WERI-Rb-1 (cell line): Measurements from ENCODE around the gene PITPNM1.
"Not testable (repeated sequence)": the region's sequence is repeated elsewhere in the genome, so short reads cannot be mapped to it uniquely, and the experiment has no call there.

Source experiments
- DNase-seq: peaks from one replicate; pipeline ENCODE4 v3.0.0-alpha.2; 2020
- H3K27ac ChIP-seq: fragments of 250-450 bp; sonication (Bioruptor Pico); 2 replicates; pipeline ENCODE4 v1.5.1; 2020; ENCODE audit warnings: mild to moderate bottlenecking, moderate library complexity
- H3K27me3 ChIP-seq: fragments of 250-450 bp; sonication (Bioruptor Pico); 2 replicates; pipeline ENCODE4 v1.5.1; 2021; ENCODE audit warnings: mild to moderate bottlenecking, low read depth, moderate library complexity; ENCODE audit not compliant: insufficient read depth, severe bottlenecking
- H3K36me3 ChIP-seq: fragments of 250-450 bp; sonication (Bioruptor Pico); 2 replicates; pipeline ENCODE4 v1.5.1; 2020; ENCODE audit warnings: mild to moderate bottlenecking, moderate library complexity
- H3K4me3 ChIP-seq: 2 replicates; pipeline ENCODE4 v1.5.1; 2011; ENCODE audit warnings: low read depth, mild to moderate bottlenecking, control low read depth, low read length
- H3K9me3 ChIP-seq: fragments of 250-450 bp; sonication (Bioruptor Pico); 2 replicates; pipeline ENCODE4 v1.5.1; 2021; ENCODE audit warnings: mild to moderate bottlenecking, moderate library complexity; ENCODE audit not compliant: severe bottlenecking
- TF ChIP-seq, protein P1 (sequence below): IDR thresholded peaks from 2 replicates; pipeline ENCODE4 v1.5.1; 2011; ENCODE audit warnings: low read depth, mild to moderate bottlenecking, control low read depth, inconsistent platforms, low read length

PITPNM1 gene

DNA sequence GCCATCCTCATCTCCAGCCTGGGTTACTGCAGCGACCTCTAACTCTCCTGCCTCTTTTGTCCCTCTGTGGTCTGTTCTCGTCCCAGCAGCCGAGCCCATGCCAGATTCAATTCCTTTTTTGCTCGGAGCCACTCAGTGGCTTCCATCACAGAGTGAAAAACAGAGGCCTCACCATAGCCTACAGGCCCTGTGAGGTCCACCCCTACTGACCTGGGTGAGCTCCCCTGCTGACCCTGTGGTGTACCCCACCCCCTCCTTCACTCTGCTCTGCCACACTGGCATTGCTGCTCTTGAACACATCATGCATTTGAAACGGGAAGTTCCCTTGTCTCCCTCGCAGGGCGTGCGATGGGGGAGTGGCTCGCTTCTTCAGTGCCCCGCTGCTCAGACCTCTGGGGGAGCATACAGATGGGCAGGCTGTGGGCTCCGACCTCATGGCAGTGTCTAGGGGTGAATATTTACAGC, 20.3 kb downstream of the PITPNM1 start:
- Histone ChIP-seq H3K36me3 (peaks cover 32% of the 10 kb centered on the region), H3K27ac (no peak overlapping the region), H3K4me3 (no peak overlapping the region), H3K9me3 (peaks cover 5% of the 10 kb centered on the region), H3K27me3 (no peaks in the 10 kb centered on the region)
- TF ChIP-seq, protein P1, sequence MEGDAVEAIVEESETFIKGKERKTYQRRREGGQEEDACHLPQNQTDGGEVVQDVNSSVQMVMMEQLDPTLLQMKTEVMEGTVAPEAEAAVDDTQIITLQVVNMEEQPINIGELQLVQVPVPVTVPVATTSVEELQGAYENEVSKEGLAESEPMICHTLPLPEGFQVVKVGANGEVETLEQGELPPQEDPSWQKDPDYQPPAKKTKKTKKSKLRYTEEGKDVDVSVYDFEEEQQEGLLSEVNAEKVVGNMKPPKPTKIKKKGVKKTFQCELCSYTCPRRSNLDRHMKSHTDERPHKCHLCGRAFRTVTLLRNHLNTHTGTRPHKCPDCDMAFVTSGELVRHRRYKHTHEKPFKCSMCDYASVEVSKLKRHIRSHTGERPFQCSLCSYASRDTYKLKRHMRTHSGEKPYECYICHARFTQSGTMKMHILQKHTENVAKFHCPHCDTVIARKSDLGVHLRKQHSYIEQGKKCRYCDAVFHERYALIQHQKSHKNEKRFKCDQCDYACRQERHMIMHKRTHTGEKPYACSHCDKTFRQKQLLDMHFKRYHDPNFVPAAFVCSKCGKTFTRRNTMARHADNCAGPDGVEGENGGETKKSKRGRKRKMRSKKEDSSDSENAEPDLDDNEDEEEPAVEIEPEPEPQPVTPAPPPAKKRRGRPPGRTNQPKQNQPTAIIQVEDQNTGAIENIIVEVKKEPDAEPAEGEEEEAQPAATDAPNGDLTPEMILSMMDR: no peak
- DNase-seq: no peak

DNA sequence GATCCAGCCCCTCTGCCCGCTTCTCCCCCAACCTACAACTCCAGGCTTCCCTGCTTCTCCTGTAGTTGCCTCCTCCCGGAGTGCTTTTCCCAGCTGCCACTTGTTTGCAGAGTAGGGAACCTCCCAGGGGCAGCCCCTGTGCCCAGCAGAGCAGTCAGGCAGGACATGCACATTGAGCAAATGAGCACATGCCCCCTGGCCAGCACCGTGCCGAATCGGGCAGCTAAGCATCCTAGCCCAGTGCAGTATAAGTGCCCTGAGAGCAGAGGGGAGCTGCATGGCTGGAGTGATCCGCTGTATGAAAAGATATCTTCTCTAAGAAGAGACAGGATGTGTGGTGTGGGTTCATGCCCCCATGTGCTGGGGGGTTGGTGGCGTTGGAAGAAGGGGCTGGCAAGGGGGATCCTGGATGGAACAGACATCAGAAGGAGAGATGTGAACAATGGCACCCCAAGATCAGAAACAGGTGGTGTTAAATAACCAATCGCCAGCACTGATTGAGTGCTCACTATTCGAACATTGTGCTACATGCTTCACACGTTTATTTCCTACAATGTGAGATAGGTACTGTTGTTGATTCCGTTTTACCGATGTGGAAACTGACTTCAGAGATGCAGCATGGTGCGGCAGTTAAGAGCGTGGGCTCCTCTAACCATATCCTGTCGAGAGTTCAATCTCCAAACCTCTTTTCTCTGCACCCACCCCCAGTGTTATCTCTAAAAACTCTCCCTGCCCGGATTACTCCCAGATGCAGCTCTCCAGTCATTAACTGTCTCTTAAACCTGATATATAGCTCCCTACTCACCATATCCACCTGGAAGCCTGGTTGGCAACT, 21.1 kb downstream of the PITPNM1 start:
- Histone ChIP-seq H3K9me3 (peaks cover 5% of the 10 kb centered on the region), H3K27ac (peak overlapping the region; percentile 85; the same call in 1 of the 2 replicates), H3K36me3 (peaks cover 23% of the 10 kb centered on the region), H3K27me3 (no peaks in the 10 kb centered on the region), H3K4me3 (peak overlapping the region; percentile 74; the same call in 1 of the 2 replicates)
- TF ChIP-seq, protein P1: no peak
- no peak for DNase-seq

DNA sequence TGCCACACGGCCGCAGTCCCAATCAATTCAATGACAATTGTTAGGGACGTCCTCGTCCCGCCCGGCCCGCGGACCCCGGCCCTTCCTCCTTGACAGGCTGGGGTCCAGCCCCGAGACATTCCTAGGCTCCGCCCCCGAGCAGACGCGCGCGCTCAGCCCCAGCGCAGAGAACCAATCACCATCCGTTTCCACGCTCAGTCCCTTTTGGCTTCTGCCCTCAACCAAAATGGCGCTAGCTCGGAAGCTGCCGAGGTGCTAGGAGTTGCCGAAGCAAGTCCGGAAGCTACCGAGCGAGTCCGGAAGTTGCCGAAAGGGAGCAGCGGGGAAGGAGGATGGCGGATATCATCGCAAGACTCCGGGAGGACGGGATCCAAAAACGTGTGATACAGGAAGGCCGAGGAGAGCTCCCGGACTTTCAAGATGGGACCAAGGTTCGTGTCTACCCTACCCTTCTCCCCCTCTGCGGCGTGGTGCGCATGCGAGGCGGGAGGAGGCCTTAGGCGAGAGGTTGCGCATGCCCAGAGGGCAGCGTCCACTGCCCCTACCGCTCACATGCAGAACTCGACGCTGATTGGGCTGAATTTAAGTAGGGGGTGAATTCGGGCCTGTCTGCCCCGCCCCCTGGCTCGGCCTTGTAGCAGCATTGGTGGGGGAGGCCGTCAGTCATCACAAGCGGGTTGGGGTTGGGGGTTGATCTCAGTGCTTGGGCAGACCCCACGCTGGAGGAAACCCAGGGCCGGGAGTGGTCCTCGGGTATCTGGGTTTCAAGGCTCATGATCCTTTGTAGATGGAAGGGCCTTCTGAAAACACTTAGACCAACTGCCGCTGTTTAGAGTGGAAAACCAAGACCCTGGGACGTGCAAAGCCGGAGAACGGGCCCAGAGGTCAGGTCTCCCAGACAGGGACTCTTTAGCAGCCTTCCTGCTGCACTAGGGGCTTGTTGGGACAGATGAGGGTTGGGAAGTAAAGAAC, 22.1 kb downstream of the PITPNM1 start, which contains the start of gene AIP:
TSS of gene AIP (plus strand) at position 200 of the 972 bp plus-strand sequence. CDS start at position 333, 133 bp downstream.
- Histone ChIP-seq H3K27ac (peak within 1 kb of the TSS; percentile 85), H3K9me3 (peaks cover 5% of the 10 kb centered on the region), H3K4me3 (peak within 1 kb of the TSS; percentile 74), H3K27me3 (no peaks in the 10 kb centered on the region), H3K36me3 (peaks cover 20% of the 10 kb centered on the region)
- peak; percentile 98 for DNase-seq
- TF ChIP-seq, protein P1: 0 out of 2 replicates have a peak, but pooled peaks have one; percentile 10

DNA sequence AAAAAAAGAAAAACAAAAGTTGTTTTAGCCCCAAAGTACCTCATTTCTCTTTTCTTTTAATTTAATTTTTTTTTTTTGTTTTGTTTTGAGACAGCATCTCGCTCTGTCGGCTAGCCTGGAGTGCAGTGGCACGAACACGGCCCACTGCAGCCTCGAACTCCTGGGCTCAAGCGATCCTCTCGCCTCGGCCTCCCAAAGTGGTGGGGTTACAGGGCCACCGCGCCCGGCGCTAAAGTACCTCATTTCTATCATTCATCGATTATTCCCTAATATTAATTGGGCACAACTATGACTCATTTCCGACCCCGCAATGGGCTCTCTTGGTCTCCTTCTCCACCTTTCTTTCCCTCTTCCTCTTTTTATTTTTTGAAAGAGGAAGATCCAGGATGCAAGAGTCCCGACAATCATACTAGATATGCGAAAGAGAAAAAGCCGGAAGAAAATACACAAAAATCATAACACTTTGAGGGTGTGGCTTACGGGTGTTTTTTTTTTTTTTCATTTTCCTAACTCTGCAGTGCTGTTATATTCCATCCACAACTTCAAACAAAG, 22.8 kb downstream of the PITPNM1 start:
- TF ChIP-seq, protein P1: no peak
- no peak for DNase-seq
- H3K27me3 ChIP-seq: no peaks in the 10 kb centered on the region
- peaks cover 13% of the 10 kb centered on the region for H3K36me3 ChIP-seq
- peak overlapping the region; percentile 74 for H3K4me3 ChIP-seq
- H3K27ac ChIP-seq: peak overlapping the region; percentile 85
- peaks cover 5% of the 10 kb centered on the region for H3K9me3 ChIP-seq

DNA sequence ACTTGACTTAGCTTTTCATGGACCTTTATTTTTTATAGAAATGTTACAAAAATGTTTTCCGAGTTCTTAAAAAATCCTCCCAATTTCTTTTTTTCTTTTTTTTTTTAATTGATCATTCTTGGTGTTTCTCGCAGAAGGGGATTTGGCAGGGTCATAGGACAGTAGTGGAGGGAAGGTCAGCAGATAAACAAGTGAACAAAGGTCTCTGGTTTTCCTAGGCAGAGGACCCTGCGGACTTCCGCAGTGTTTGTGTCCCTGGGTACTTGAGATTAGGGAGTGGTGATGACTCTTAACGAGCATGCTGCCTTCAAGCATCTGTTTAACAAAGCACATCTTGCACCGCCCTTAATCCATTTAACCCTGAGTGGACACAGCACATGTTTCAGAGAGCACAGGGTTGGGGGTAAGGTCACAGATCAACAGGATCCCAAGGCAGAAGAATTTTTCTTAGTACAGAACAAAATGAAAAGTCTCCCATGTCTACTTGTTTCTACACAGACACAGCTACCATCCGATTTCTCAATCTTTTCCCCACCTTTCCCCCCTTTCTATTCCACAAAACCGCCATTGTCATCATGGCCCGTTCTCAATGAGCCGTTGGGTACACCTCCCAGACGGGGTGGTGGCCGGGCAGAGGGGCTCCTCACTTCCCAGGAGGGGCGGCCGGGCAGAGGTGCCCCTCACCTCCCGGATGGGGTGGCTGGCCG, 27.7 kb downstream of the PITPNM1 start:
- H3K27me3 ChIP-seq, H3K4me3 ChIP-seq, H3K9me3 ChIP-seq, H3K36me3 ChIP-seq, DNase-seq: not testable (repeated sequence)
- peak overlapping the region; percentile 53 for H3K27ac ChIP-seq

DNA sequence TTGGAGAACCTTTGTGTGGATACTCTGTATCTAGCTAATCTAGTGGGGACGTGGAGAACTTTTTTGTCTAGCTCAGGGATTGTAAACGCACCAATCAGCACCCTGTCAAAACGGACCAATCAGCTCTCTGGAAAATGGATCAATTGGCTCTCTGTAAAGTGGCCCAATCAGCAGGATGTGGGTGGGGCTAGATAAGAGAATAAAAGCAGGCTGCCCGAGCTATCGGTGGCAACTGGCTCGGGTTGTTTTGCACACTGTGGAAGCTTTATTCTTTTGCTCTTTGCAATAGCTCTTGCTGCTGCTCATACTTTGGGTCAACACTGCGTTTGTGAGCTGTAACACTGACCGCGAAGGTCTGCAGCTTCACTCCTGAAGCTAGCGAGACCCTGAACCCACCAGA, 28.5 kb downstream of the PITPNM1 start:
- not testable (repeated sequence) for DNase-seq, H3K9me3 ChIP-seq, H3K4me3 ChIP-seq, H3K36me3 ChIP-seq, H3K27me3 ChIP-seq
- peak overlapping the region; percentile 48 for H3K27ac ChIP-seq
